KOPT-K1 (cell line): ENCODE results near the gene RGS11.
"Not testable (repeated sequence)": the region's sequence is repeated elsewhere in the genome, so short reads cannot be mapped to it uniquely, and the experiment has no call there.

Experiments used
- H3K27ac ChIP-seq: fragments of 200-600 bp; sonication (generic); 2 replicates; pipeline ENCODE4 v1.5.1; 2016; ENCODE audit warnings: antibody characterized with exemption, mild to moderate bottlenecking, low read depth, low read length; ENCODE audit not compliant: poor library complexity, severe bottlenecking
- H3K36me3 ChIP-seq: fragments of 200-600 bp; sonication (generic); 2 replicates; pipeline ENCODE4 v1.5.1; 2017; ENCODE audit warnings: antibody characterized with exemption, mild to moderate bottlenecking, low read length, moderate library complexity; ENCODE audit not compliant: insufficient read depth
- H3K9me3 ChIP-seq: fragments of 200-600 bp; sonication (generic); 2 replicates; pipeline ENCODE4 v1.5.1; 2017; ENCODE audit warnings: antibody characterized with exemption, low read length, mild to moderate bottlenecking; ENCODE audit not compliant: insufficient read depth, poor library complexity, severe bottlenecking

The RGS11 gene

DNA sequence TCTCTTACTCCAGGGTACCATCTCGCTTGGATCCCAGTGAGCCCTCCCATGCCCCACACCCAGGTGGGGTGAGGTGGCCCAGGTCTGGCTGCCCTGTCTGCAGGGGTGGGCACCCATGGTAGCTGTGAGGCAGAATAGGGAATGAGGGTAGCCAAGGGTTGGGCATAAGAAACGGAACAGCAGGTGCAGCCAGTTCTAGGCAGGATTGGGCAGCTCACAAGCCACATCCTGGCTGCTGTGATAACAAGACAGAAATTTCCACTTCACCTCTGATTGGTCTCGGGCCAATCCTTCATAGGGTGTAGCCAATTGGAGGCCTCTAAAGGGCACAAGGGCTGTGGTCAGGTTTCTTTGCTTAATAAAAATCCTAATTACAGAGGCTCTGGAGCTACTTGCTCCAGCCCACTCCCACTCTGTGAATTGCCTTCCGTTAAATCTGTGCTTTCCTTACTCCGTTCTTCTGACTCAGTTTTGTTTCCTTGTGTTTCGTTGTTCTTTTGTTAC lies 3.2 kb upstream of the RGS11 start:
- no peaks in the 10 kb centered on the region for H3K36me3 ChIP-seq
- no peak overlapping the region for H3K27ac ChIP-seq
- no peaks in the 10 kb centered on the region for H3K9me3 ChIP-seq

DNA sequence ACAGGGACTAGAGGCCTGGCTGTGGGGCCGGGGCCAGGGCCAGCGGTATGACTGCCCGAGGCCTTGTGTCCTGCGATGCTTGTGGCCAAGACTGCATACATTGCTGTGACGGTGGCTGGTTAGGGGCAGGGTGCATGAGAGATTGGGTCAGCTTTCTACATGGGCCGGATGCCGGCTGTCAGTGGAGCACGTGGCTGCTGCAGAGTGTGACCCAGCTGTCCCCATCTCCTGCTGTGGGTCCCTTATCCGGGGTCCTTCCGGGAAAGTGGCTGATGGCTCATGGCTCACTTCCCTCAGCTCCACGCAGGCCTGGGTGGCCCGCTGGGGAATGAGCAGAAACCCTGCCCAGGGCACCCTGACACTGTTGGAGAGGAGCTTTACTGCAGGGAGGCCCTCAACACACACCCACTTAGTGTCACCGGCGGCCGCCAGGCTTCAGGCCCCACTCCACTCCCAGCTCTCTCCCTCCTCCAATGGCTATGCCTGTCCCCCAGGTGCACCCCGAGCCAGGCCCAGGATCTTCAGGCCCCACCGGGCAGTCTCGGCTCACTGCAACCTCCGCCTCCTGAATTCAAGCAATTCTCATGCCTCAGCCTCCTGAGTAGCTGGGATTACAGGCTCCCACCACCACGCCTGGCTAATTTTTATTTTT lies 808 bp upstream of the RGS11 start:
- Histone ChIP-seq H3K27ac (no peak overlapping the region), H3K9me3 (no peaks in the 10 kb centered on the region), H3K36me3 (no peaks in the 10 kb centered on the region)

DNA sequence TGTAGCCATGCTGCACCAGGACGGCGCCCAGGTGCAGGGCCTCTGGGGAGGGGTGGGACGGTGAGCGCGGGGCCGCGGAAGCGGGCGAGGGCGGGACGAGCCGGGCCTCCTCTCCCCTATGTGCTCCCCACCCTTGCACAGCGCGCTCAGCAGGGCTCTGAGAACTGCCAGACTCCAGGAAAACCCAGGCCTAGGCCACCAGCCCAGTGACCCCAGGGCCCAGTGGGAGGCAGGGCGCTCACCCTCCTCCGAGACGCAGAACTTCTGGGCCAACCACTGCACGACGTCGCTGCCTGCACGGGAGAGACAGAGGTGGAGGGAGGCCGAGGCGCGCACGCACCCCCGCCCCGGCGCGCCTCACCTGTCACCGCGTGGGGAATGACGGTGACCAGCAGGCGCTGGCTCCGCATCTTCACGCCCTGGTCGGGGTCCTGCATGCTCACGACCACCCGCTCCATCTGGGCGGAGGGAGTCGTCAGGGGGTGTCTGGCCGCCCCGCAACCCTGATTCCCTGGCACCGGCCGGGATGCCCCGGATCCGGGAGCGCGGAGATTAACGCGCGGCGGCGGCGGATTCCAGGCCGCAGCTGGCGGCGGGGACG lies 603 bp downstream of the RGS11 start:
- Histone ChIP-seq H3K9me3 (no peaks in the 10 kb centered on the region), H3K27ac (no peak overlapping the region), H3K36me3 (no peaks in the 10 kb centered on the region)

DNA sequence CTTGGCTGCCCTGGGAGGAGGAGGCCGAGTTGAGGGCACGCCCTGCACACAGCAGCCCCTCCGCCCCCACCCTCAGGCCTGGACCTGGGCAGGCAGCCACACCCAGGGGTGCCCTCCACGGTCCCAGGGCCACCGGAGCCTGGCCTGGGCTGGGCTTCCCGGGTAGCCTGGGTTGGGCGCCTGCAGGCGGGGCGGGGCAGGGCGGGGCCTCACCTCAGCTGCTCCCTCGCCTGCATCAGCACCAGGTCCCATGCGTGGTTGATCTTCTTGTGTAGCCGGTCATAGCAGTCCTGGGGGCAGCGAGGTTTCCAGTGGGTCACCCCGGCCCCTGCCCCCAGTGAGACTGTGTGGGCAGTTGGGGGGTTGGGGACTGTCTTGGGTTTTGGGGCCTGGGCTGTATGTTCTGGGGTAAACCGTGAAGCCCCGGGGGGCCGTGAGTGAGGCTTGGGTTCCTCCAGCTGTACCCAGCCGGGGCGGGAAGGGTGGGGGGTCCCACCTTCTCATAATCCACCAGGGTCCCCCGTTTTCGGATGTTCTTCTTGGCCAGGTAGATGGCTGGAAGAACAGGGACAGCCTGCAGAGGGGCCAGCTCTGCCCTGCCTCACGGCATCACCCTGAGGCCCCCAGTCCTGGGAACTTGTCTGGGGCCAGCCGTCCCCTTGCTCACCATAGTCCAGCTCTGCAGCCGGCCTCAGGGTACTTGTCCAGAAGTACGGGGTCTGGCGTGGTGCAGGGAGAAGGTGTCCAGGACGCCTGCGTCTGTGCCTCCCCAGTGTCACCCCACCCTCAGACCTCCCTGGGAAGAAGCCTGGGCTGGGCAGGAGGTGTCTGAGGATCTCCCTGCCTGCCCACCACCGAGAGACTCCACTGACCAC lies 2.0 kb downstream of the RGS11 start:
- H3K36me3 ChIP-seq: no peaks in the 10 kb centered on the region
- no peak overlapping the region for H3K27ac ChIP-seq
- H3K9me3 ChIP-seq: no peaks in the 10 kb centered on the region

DNA sequence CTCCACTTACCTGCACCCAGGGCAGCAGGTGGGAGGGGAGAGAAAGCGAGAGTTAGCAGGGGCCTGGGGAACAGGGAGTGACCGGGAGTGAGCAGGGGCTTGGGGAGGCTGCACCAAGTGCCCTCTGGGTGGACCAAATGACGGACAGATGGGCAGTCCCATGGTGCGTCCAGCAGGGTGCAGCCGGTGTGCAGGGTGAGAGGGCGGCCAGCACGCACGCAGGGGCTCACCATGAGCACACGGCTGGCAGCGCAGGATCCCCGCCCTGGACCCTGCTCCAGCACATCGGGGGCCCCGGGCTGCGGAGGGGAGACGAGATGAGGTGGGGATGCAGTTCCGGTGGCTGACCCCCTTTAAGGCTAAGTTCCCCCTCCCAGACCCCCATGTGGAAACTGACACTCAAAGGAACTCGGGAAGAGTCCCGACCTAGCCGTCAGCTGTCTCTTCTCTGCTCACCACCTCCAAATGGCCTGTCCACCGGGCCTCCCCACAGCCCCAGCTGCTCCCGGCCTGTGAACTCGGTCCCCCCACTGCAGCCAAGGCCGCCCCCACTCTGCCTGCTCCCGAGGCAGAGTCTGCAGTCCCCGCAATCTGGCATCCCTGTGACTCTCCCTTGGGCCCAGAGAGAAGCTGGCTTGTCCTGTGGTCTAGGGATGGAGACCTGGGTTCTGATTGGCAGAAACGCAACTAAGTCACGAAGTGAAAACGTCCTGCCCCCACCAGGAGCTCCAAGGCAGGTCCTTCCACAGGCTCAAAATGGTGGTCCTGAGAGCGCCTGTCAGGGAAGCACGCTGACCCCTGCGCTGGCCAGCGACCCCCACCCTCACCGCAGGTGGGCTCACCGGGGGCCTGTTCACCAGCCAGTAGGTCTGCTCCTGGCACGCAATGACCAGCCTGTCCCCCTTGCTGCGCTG lies 2.9 kb downstream of the RGS11 start:
- no peaks in the 10 kb centered on the region for H3K36me3 ChIP-seq
- no peak overlapping the region for H3K27ac ChIP-seq
- H3K9me3 ChIP-seq: no peaks in the 10 kb centered on the region

DNA sequence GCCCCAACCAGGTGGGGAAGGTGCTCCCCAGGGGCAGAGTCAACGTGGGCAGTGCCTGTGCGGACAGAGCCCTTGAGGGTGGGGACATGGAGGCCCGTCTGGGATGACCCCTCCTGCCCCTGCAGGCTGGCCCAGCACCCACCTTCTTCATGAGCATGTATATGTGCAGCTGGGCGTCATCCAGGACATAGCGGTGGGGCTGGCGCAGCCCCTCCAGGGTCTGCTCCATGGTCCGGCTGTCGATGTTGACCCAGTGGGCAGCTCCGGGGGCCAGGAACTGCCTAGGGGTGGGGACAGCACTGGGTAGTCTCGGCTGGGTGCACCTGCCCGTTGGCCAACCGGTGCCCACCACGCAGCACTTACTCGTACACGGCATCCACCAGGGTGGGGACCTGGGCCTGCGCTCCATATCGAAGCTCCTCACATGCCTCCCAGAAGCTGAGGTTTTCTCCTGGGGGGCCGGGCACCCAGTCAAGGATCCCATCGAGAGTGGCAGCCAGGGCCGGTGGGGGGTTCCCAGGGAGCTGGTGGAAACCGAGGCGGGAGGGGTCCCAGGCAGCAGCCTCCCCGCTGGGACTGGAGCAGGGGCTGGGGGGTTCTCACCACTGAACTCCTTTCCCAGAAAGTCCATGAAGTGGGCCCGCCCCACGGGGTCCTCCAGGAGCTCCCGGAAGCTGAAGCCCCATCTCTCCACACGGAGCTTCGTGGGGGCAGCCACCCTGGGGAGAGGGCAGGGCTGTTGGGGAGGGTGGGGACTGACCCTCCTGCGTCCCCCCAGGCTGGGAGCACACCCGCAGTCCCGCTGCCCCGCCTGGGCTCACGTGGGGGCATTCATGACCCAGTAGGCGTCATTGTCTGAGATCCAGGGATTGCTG lies 5.1 kb downstream of the RGS11 start:
- Histone ChIP-seq H3K27ac (no peak overlapping the region), H3K9me3 (no peaks in the 10 kb centered on the region), H3K36me3 (no peaks in the 10 kb centered on the region)

DNA sequence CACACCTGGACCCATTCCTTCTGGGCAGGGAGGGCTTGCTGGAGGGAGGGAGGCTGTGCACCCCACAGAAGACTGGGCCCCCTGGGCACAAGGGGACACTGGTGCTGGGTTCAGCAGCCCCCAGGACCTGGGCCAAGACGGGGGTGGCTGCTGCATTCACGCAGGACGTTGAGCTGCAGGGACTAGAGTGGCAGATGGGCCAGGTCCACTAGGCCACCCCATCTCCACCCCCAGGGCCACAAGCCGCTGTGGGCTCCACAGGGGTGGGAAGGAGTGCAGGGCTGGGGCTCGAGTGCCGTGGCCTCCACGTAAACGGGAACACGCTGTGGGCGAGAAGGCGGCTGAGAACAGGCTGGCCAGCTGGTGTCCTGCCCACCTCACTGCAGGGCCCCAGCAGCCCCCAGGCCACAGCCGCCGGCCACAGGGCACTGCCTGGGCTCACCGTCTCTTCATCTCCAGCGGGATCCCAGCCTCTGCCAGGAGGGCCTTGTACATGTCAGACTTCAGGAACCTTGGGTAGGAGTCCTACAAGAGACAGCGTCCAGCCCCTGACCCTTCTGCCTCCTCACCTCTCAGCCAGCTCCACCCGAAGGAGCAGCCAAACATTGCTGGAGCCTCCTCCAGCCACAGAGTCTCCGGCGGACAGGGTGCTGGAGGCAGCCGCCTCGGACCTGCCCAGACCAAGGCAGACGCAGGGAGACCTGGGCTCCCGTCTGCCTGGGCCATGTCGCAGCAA lies 6.5 kb downstream of the RGS11 start:
- Histone ChIP-seq H3K9me3 (no peaks in the 10 kb centered on the region), H3K36me3 (peaks cover 10% of the 10 kb centered on the region; the same call in 1 of the 2 replicates), H3K27ac (no peak overlapping the region)

DNA sequence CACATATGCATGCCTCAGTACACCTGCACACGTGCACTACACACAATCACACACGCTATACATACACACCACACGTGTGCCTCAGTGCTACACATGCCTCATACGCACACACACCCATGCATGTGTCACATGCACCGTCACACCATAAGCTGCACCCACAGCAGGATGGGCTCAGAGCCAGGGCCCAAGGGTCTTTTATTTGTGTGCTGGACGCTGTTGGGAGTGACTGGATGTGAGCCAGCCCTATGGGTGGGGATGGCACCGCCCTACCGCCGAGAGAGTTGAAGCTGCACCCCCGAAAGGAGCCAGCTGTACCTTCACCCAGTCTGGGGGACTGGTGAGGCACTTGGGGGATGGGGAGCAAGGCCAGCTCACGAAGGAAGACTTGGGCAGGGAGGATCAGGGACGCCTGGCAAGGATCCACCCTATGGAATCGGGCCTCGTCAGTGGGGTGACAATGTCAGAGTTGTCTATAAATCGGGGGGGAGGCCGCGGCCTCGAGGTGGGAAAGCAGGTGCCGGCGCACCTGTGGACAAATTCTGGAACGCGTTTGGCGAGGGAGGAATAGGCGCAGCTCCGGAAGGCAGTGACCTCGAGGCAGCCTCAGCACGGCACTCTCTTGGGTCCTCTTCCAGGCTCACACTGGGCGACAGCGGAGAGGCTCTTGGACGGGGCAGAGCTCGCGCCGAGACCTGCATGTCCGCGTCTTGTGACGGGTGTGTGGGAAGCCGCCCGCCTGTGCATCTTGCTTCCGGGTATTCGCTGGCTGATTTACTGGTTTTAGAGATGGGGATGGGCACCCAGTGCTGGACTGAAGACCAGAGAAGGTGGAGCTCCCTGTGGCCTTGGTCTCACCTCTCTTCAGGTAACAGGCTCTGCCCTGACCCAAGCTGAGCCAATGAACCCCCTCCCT lies 7.3 kb downstream of the RGS11 start:
- Histone ChIP-seq H3K27ac (no peak overlapping the region), H3K9me3 (no peaks in the 10 kb centered on the region)

DNA sequence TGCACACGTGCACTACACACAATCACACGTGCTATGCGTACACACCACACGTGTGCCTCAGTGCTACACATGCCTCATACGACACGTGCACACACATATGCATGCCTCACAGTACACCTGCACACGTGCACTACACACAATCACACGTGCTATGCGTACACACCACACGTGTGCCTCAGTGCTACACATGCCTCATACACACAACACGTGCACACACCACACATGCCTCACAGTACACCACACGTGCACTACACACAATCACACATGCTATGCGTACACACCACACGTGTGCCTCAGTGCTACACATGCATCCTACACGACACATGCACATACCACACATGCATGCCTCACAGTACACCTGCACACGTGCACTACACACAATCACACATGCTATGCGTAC lies 8.2 kb downstream of the RGS11 start:
- peaks cover 17% of the 10 kb centered on the region; the same call in 1 of the 2 replicates for H3K36me3 ChIP-seq
- H3K27ac ChIP-seq, H3K9me3 ChIP-seq: not testable (repeated sequence)

More for the DNA sequence above, 7.3 kb downstream of the RGS11 start:
- H3K36me3 ChIP-seq: peaks cover 17% of the 10 kb centered on the region; the same call in 1 of the 2 replicates

DNA sequence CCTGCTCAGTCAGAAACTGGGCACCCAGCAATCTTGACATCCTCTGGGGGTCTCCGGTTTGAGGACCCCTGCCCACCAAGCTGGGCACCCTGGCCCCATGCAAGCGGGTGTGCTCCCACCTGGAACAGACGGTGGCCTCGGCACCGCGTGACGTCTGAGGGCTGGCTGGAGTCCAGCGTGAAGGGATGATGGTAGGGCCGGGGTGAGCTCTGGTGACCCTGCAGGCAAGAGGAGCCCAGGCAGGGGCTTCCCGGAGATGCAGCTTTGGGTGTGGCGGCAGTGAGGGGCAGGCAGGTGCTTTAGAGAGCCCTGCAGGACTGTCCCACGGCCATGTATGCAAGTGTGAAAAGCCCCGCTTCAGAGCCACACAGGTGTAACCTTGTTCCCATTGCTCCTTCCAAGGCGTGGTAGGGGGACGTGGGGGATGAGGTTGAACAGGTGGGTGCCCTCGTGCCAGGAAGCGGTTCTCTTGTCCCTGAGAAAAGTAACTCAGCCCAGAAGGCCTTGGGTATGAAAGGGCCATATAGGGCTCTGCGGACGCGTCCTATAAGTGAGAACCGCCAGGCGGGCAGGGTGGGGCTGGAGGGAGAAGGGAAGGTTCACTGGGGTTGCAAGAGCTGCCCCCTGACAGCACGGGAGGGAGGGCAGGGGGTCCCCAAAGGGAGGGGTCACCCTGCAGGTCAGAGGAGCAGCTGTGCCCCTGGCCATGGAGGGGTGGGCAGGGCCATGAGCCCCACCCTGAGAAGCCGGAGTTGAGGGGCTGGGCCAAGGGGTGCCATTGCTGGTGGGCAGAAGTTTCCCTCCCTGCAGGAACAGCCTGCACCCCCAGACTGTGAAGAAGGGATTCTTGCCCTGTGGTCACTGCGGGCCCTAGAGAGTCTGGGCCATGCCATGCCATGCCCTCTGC lies 9.2 kb downstream of the RGS11 start:
- Histone ChIP-seq H3K9me3 (no peaks in the 10 kb centered on the region), H3K36me3 (peaks cover 20% of the 10 kb centered on the region; the same call in 1 of the 2 replicates), H3K27ac (no peak overlapping the region)

DNA sequence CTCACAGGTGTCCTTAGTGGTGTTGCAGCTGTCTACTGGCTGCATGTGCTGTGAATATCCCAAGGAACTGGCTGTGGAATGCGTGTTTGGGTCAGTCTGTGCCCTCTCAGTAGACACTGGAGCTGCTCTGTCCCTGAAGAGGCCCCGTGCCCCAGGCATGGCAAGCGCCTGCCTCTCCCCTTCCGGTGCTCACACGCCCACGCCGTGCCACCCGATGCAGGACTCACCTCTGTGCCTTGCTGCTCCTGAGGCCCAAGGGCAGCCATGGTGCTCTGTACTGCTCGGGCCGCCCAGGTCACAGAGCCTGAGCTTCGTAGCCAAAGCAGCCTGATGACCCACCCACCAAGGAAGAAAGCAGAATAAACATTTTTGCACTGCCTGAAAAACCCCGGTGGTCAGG lies 10.0 kb downstream of the RGS11 start:
- H3K27ac ChIP-seq: no peak overlapping the region
- H3K36me3 ChIP-seq: peaks cover 24% of the 10 kb centered on the region; the same call in 1 of the 2 replicates
- H3K9me3 ChIP-seq: no peaks in the 10 kb centered on the region
